ENCODE data around the gene EXOC2. TPM values are rescaled to one million over a fixed set of nuclear protein-coding genes. Genes with fewer than 3 reads are reported as not detected.

Gene EXOC2
- total RNA-seq, 1 donor from 2014 or later, result 22.9 TPM

- peak overlapping the region; percentile 20 for H3K4me3 Mint-ChIP-seq
- H3K27me3 Mint-ChIP-seq, result peaks cover 3% of the 10 kb centered on the region
- no peaks in the 10 kb centered on the region for H3K9me3 Mint-ChIP-seq
- peak overlapping the region; percentile 11 for H3K27ac Mint-ChIP-seq
- DNase-seq (ENCODE audit: extremely low spot score, unreplicated experiment), result no peak
- TF ChIP-seq CTCF (conservative IDR thresholded peaks at IDR 0.05), result no peak
- H3K4me1 Mint-ChIP-seq (ENCODE audit: unreplicated experiment), result peaks cover 37% of the 10 kb centered on the region
- H3K36me3 Mint-ChIP-seq, result peaks cover 8% of the 10 kb centered on the region
Observed at GRCh38 chr6:684831-685636, 7.9 kb downstream of the EXOC2 start.

- Mint-ChIP-seq H3K27ac (peak overlapping the region; percentile 67), H3K36me3 (peaks cover 12% of the 10 kb centered on the region), H3K27me3 (peaks cover 3% of the 10 kb centered on the region), H3K9me3 (no peaks in the 10 kb centered on the region), H3K4me3 (peak overlapping the region; percentile 81), H3K4me1 (ENCODE audit: unreplicated experiment) (peaks cover 44% of the 10 kb centered on the region)
- no peak for DNase-seq (ENCODE audit: extremely low spot score, unreplicated experiment)
- TF ChIP-seq CTCF (conservative IDR thresholded peaks at IDR 0.05), result no peak
Observed at GRCh38 chr6:683742-684440, 9.0 kb downstream of the EXOC2 start.

- H3K4me1 Mint-ChIP-seq (ENCODE audit: unreplicated experiment), result peaks cover 44% of the 10 kb centered on the region
- TF ChIP-seq CTCF (conservative IDR thresholded peaks at IDR 0.05), result no peak
- no peaks in the 10 kb centered on the region for H3K9me3 Mint-ChIP-seq
- no peak overlapping the region for H3K27ac Mint-ChIP-seq
- DNase-seq (ENCODE audit: extremely low spot score, unreplicated experiment), result no peak
- H3K4me3 Mint-ChIP-seq, result no peak overlapping the region
- peaks cover 3% of the 10 kb centered on the region for H3K27me3 Mint-ChIP-seq
- H3K36me3 Mint-ChIP-seq, result peaks cover 16% of the 10 kb centered on the region
Observed at GRCh38 chr6:680666-681340, 12.1 kb downstream of the EXOC2 start.

GRCh38 chr6:680251-680650 lies 12.7 kb downstream of the EXOC2 start:
- peaks cover 16% of the 10 kb centered on the region for H3K36me3 Mint-ChIP-seq
- H3K27me3 Mint-ChIP-seq, result peaks cover 3% of the 10 kb centered on the region
- no peak for DNase-seq (ENCODE audit: extremely low spot score, unreplicated experiment)
- TF ChIP-seq CTCF (conservative IDR thresholded peaks at IDR 0.05), result no peak
- no peaks in the 10 kb centered on the region for H3K9me3 Mint-ChIP-seq
- peaks cover 40% of the 10 kb centered on the region for H3K4me1 Mint-ChIP-seq (ENCODE audit: unreplicated experiment)
- no peak overlapping the region for H3K27ac Mint-ChIP-seq
- no peak overlapping the region for H3K4me3 Mint-ChIP-seq

- Mint-ChIP-seq H3K9me3 (no peaks in the 10 kb centered on the region), H3K27ac (no peak overlapping the region), H3K27me3 (peaks cover 3% of the 10 kb centered on the region), H3K36me3 (peaks cover 16% of the 10 kb centered on the region), H3K4me3 (no peak overlapping the region), H3K4me1 (ENCODE audit: unreplicated experiment) (peaks cover 34% of the 10 kb centered on the region)
- DNase-seq (ENCODE audit: extremely low spot score, unreplicated experiment), result no peak
- no peak for TF ChIP-seq CTCF (conservative IDR thresholded peaks at IDR 0.05)
Observed at GRCh38 chr6:679282-679681, 13.7 kb downstream of the EXOC2 start.
